Smooth muscle cell (in vitro differentiated cells): ENCODE results near the gene MRFAP1. TPM values are rescaled to one million over a fixed set of nuclear protein-coding genes. Genes with fewer than 3 reads are reported as not detected.

Experiments
- DNase-seq: peaks from one replicate; lab custom pipeline; 2025; ENCODE audit not compliant: unreplicated experiment; lab: John Stamatoyannopoulos, UW
- H2AFZ ChIP-seq: fragments of 200-600 bp; sonication (generic); 2 replicates; pipeline ENCODE4 v1.6.0; 2016; ENCODE audit warnings: antibody characterized with exemption, low read depth, mild to moderate bottlenecking
- H3F3A ChIP-seq: fragments of 200-600 bp; sonication (generic); 2 replicates; pipeline ENCODE4 v1.6.0; 2017; ENCODE audit warnings: antibody characterized with exemption, low read depth
- H3K27ac ChIP-seq: fragments of 200-600 bp; sonication (generic); 2 replicates; pipeline ENCODE4 v1.5.1; 2016; ENCODE audit warnings: low read depth, mild to moderate bottlenecking
- H3K27me3 ChIP-seq: fragments of 200-600 bp; sonication (generic); 2 replicates; pipeline ENCODE4 v1.6.1; 2016; ENCODE audit warnings: low read depth, mild to moderate bottlenecking
- H3K36me3 ChIP-seq: fragments of 200-600 bp; sonication (generic); 2 replicates; pipeline ENCODE4 v1.5.1; 2016; ENCODE audit warnings: low read depth
- H3K4me1 ChIP-seq: fragments of 200-600 bp; sonication (generic); 2 replicates; pipeline ENCODE4 v1.5.1; 2016; ENCODE audit warnings: low read depth
- H3K4me2 ChIP-seq: fragments of 200-600 bp; sonication (generic); 2 replicates; pipeline ENCODE4 v1.6.0; 2016; ENCODE audit warnings: mild to moderate bottlenecking
- H3K4me3 ChIP-seq: fragments of 200-600 bp; sonication (generic); 2 replicates; pipeline ENCODE4 v1.5.1; 2016; ENCODE audit warnings: mild to moderate bottlenecking
- H3K79me2 ChIP-seq: fragments of 200-600 bp; sonication (generic); 2 replicates; pipeline ENCODE4 v1.6.0; 2016; ENCODE audit warnings: low read depth, mild to moderate bottlenecking
- H3K9ac ChIP-seq: fragments of 200-600 bp; sonication (generic); 2 replicates; pipeline ENCODE4 v1.6.0; 2016; ENCODE audit warnings: low read depth
- H3K9me3 ChIP-seq: fragments of 200-600 bp; sonication (generic); replicated peaks from 2 replicates; pipeline ENCODE4 v1.5.1; 2016; ENCODE audit warnings: low read depth
- H4K20me1 ChIP-seq: fragments of 200-600 bp; sonication (generic); 2 replicates; pipeline ENCODE4 v1.6.0; 2016; ENCODE audit warnings: low read depth
- WGBS: methylation state at CpG from one replicate; pipeline ENCODE4 v1.1.7; 2016; ENCODE audit warnings: low lambda C conversion rate; 5-methylcytosine and 5-hydroxymethylcytosine counted together
- polyA plus RNA-seq: library from polyadenylated mRNA; unstranded; fragments of >200 nt; fragmentation: Nextera tagmentation; extraction: Ambion mirVana; gene quantifications from 2 replicates; pipeline ENCODE4 v1.2.1, GENCODE V29; 2016
- total RNA-seq: library from RNA; depleted of rRNA; stranded (reverse); fragments of >200 nt; gene quantifications from 2 replicates; pipeline ENCODE4 v1.2.3, GENCODE V29; 2014
- TF ChIP-seq, protein P1 (sequence below): fragments of 200-600 bp; sonication (generic); IDR thresholded peaks from 2 replicates; pipeline ENCODE4 v1.5.1; 2017; ENCODE audit warnings: borderline replicate concordance, mild to moderate bottlenecking, antibody characterized with exemption; ENCODE audit not compliant: insufficient read depth, poor library complexity, severe bottlenecking

Gene MRFAP1
- total and polyA plus RNA-seq, 2 experiments from 2014 or later = 165 to 206 TPM

DNA sequence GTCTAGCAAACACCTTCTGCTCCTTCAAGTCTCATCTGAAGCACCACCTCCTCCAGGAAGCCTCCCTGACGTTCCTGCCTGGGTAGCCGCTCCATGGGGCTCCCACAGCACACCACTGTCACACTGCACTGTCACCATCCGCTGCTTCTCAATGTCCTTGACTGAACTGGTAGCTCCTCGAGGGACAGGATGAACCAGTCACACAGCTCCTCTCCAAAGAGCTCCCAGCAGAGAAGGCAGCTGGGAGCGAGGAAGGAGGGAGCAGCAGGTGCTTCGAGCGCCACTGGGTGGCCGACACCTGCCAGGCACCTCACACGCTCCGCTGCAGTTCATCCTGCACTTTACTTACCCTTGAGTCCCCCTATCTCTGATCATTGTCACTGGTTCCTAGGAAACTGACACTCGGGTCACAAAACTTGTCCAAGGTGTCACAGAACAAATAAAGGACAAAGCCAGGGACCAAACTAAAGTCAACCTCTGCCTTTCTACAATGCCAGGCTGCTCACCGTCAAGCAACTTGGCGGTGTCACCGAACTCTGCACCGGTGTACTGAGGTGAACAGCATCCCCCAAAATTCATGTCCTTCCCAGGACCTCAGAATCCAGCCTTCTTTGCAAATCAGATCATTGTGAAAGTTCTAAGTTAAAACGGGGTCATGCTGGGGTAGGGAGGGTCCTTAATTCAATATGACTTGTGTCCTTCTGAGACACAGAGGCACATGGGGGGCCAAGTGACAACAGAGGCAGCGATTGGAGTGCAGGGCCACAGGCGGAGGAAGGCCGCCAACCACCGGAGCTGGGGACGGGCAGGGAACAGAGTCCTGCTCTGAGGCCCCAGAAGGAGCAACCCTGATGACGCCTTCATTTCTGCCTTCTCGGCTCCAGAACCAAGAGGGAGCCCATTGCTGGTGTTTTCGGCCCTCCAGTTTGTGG, 47.7 kb downstream of the MRFAP1 start:
- no peak for DNase-seq
- Histone ChIP-seq H3K36me3 (no peaks in the 10 kb centered on the region), H3K9me3 (no peaks in the 10 kb centered on the region), H3K4me1 (peaks cover 4% of the 10 kb centered on the region), H3F3A (peaks cover 7% of the 10 kb centered on the region), H3K79me2 (no peaks in the 10 kb centered on the region), H3K27ac (peak overlapping the region; percentile 67), H3K4me2 (peak overlapping the region; percentile 79), H4K20me1 (no peaks in the 10 kb centered on the region), H2AFZ (peak overlapping the region; percentile 1), H3K27me3 (no peaks in the 10 kb centered on the region), H3K4me3 (no peak overlapping the region), H3K9ac (peak overlapping the region; percentile 6)
- TF ChIP-seq, protein P1, sequence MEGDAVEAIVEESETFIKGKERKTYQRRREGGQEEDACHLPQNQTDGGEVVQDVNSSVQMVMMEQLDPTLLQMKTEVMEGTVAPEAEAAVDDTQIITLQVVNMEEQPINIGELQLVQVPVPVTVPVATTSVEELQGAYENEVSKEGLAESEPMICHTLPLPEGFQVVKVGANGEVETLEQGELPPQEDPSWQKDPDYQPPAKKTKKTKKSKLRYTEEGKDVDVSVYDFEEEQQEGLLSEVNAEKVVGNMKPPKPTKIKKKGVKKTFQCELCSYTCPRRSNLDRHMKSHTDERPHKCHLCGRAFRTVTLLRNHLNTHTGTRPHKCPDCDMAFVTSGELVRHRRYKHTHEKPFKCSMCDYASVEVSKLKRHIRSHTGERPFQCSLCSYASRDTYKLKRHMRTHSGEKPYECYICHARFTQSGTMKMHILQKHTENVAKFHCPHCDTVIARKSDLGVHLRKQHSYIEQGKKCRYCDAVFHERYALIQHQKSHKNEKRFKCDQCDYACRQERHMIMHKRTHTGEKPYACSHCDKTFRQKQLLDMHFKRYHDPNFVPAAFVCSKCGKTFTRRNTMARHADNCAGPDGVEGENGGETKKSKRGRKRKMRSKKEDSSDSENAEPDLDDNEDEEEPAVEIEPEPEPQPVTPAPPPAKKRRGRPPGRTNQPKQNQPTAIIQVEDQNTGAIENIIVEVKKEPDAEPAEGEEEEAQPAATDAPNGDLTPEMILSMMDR = no peak
- WGBS = 79% methylated on average over 24 of the region's 24 CpGs

DNA sequence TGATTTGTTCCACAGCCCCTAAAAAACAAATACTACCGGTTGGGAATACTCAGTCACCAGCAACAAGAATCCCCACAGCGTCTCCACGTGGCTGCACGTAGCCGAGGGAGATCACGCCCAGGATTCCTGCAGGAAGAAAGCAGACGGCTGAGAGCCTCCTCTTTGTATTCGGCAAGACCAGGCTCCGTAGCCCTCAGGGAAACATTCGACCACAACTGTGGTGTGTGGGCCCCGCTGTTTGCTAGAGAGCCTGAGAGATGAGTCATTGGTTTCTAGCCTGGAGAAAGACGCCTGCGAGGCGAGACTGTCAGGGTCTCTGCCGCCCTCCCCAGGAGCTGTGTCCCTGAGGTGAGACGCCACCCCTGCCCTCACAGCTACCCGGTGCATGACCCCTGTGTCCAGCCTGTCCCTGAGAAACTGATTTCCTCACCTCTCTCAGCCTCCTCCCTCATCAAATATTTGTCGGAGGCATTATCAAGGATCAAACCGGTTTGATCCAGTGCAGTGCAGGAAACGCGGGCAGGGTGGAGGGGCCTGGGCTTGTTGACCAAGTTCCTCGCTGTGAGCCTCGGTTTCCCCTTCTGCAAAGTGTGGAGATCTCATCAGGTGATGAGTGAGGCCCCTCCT, 48.5 kb downstream of the MRFAP1 start:
- Histone ChIP-seq H3K79me2 (no peaks in the 10 kb centered on the region), H3K36me3 (no peaks in the 10 kb centered on the region), H3K4me2 (peak overlapping the region; percentile 79), H3F3A (peaks cover 10% of the 10 kb centered on the region), H3K27me3 (no peaks in the 10 kb centered on the region), H3K4me3 (no peak overlapping the region), H4K20me1 (no peaks in the 10 kb centered on the region), H2AFZ (peak overlapping the region; percentile 1), H3K4me1 (peaks cover 4% of the 10 kb centered on the region), H3K9me3 (no peaks in the 10 kb centered on the region), H3K27ac (peak overlapping the region; percentile 67), H3K9ac (peak overlapping the region; percentile 32)
- DNase-seq = peak; percentile 36
- WGBS = 14% methylated on average over 23 of the region's 23 CpGs
- TF ChIP-seq, protein P1 = no peak

DNA sequence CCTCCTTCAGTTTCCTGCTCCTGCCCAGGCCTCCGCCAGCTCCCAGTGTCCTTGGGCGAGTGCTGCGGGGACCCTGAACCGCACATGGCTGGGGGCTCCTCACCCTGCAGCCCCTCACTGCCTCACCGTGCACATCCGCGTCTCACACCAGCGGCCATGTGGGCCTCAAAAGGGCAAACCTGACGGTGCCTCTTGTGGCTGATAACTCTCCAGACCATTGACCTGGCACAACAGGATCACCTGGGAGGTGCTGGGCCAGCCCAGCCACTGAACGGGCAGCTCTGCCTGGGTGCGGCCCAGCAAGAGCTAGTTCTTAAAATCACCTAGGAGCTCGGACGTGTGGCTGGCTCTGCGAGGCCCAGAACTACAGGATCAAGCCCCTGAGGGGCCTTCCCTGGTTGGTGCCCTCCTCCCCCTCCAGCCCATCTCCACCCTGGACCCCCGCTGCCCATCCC, 49.0 kb downstream of the MRFAP1 start:
- no peaks in the 10 kb centered on the region for H3K9me3 ChIP-seq
- H3K79me2 ChIP-seq = no peaks in the 10 kb centered on the region
- TF ChIP-seq, protein P1 = no peak
- H3K27me3 ChIP-seq = no peaks in the 10 kb centered on the region
- H3K36me3 ChIP-seq = no peaks in the 10 kb centered on the region
- peaks cover 10% of the 10 kb centered on the region for H3F3A ChIP-seq
- no peaks in the 10 kb centered on the region for H4K20me1 ChIP-seq
- whole genome bisulfite sequencing = 84% methylated on average over 14 of the region's 15 CpGs
- no peak overlapping the region for H3K4me3 ChIP-seq
- H3K27ac ChIP-seq = peak overlapping the region; percentile 67
- H3K9ac ChIP-seq = peak overlapping the region; percentile 32
- DNase-seq = no peak
- H2AFZ ChIP-seq = no peak overlapping the region
- H3K4me2 ChIP-seq = peak overlapping the region; percentile 79
- H3K4me1 ChIP-seq = peaks cover 4% of the 10 kb centered on the region

Other genes starting within 250 kb of the MRFAP1 start
- 0.76 and 1.8 TPM in 2 replicates for gene PPP2R2C, start 168.1 kb upstream of the MRFAP1 start, total RNA-seq
- 0.54 and 0.76 TPM in 2 replicates for gene PPP2R2C, start 168.1 kb upstream of the MRFAP1 start, polyA plus RNA-seq
- 15.5 and 18.3 TPM in 2 replicates for gene MAN2B2, start 65.5 kb upstream of the MRFAP1 start, total RNA-seq
- gene MAN2B2, start 65.5 kb upstream of the MRFAP1 start, polyA plus RNA-seq = 14.5 and 19.6 TPM in 2 replicates
- 1.3 and 4.0 TPM in 2 replicates for gene S100P, start 53.2 kb downstream of the MRFAP1 start, total RNA-seq
- 6.6 and 27.3 TPM in 2 replicates for gene S100P, start 53.2 kb downstream of the MRFAP1 start, polyA plus RNA-seq
- gene MRFAP1L1, start 69.2 kb downstream of the MRFAP1 start, total RNA-seq = 67.1 and 70.2 TPM in 2 replicates
- gene MRFAP1L1, start 69.2 kb downstream of the MRFAP1 start, polyA plus RNA-seq = 46.2 and 48.9 TPM in 2 replicates
- 20.6 and 21.8 TPM in 2 replicates for gene BLOC1S4, start 75.5 kb downstream of the MRFAP1 start, total RNA-seq
- 39.8 and 41.8 TPM in 2 replicates for gene BLOC1S4, start 75.5 kb downstream of the MRFAP1 start, polyA plus RNA-seq
- gene KIAA0232, start 142.0 kb downstream of the MRFAP1 start, total RNA-seq = 16.6 and 36.0 TPM in 2 replicates
- gene KIAA0232, start 142.0 kb downstream of the MRFAP1 start, polyA plus RNA-seq = 8.4 and 9.5 TPM in 2 replicates